NCI-H524 treated with DMSO at 0.1 percent for 48 hours (cell line): ENCODE measurements around the gene LRFN2.
A peak's percentile ranks its signal among the peaks of the same experiment; 100 is the strongest.

Source experiments
- DNase-seq: peaks from one replicate; lab custom pipeline; 2025; lab: John Stamatoyannopoulos, UW

Gene LRFN2

DNA sequence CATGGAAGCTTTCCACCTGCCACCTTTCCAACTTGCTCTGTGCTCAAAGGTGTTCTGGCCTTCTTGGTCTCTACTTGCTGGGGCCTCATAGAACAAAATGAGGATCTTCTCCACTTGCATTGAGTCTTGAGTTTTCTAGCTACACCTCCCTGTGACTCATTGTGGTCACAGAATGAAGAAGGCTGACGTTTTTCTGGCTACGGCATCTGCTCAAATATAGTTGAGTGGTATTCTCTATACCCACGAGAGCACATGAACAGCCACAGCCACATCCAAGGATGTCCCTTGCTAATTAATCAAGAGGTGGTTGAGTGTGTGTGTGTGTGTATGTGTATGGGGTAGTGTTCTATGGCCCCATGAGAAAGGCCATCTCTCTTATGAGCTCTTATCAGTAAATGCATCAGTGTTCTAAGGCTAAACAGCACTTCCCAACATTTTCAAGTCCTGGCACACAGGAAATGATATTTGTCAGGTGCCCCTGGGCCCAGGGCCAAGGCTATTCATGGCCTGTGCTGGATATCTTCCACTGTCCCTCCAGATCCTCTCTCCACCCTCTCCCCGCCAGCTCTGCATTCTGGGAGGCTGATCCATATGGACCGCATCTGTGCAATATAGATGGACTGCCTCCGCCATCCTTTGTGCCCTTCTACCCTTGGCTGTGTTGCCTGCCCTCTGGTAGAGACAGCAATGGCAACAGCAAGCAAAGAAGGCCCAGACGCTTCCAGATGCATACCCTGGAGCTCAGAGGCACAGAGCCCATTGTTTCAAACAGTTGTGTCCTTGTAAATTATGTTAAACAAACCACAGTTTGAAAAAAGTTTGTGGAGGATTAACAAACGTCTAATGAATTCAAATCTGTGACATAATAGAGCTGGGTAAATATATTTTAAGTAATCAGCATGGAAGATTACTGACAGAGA is 150.2 kb downstream of the LRFN2 start:
- DNase-seq: no peak

GRCh38 chr6:40432982-40433381 is 154.2 kb downstream of the LRFN2 start:
- DNase-seq: no peak

DNA sequence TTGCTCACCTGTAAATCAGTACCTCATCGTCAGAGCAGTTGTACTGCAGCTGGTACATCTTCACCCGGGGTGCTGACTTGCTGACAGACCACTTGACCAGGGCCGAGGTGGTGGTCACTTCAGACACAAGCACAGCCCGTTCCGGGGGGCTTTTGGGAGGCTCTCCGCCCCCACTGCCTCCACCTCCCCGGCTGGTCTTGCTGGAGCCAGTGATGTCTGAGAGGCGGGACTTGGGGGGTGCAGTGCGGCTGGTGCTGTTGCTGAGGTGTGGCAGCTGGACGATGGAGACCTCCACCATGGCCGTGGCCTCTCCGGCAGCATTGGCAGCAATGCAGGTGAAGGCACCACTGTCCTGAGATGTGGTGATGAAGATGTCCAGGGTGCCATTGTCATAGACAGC is 155.5 kb downstream of the LRFN2 start:
- no peak for DNase-seq

DNA sequence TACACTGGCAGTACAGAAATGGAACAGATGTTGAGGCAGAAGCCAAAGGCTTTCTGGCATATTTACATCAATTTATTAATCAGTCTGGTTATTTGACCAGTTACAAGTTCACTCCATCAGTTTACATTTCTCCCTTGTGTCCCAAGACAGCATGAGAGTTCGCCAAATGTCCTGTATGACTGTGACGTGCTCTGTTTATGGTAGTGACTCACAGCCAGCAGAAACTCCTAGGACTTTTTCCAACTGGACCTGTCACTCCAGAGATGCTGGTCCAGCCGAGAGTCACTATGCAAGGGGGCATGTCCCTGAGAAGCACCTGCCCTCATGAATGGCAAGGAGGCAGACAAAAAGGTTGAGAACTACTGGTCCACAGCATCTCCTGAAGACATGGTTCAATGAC is 160.0 kb downstream of the LRFN2 start:
- DNase-seq: no peak

- no peak for DNase-seq
Measured at GRCh38 chr6:40426346-40427066, 160.7 kb downstream of the LRFN2 start.

- DNase-seq: peak; percentile 46
Measured at GRCh38 chr6:40425192-40425919, 161.8 kb downstream of the LRFN2 start.

DNA sequence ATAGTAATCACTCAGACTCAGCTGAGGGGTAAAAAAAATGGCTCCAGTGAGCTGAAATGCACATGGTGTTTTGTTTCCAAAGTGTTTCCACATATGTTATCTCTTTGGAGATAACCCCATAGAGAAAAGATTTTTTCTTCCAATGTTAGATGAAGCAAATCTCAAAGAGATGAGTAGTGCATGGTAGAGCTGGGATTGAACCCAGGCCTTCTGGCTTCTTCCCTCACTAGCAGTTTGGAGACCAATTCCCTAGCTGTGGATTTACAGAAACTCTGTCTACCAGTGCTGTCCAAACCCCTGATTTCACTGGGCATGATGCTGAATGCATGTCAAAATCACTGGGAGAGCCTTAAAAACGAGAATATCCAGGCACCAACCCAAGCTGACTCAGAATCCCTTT is 165.1 kb downstream of the LRFN2 start:
- no peak for DNase-seq

- DNase-seq: no peak
Measured at GRCh38 chr6:40419946-40420728, 167.0 kb downstream of the LRFN2 start.

- DNase-seq: no peak
Measured at GRCh38 chr6:40419377-40419776, 167.8 kb downstream of the LRFN2 start.

GRCh38 chr6:40417031-40417430 is 170.1 kb downstream of the LRFN2 start:
- DNase-seq: no peak

DNA sequence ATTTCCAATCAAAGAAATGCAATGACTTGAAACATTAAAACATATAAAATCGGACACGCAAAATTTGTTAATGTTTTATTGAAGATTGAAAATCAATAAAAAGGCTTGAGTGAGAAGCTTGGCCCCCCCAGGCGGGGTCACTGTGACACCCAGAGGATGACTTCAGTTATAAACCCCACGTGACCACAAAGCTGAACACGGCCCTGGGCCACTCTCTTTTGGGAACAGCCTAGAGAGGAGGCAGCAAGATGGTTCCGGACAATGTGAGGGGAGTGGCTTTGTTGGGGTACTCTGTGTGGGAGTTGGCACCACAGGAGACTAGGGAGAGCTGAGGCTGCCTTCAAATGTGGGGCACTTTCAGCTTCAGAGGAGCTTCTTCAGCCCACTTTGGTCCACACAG is 172.5 kb downstream of the LRFN2 start:
- no peak for DNase-seq

DNA sequence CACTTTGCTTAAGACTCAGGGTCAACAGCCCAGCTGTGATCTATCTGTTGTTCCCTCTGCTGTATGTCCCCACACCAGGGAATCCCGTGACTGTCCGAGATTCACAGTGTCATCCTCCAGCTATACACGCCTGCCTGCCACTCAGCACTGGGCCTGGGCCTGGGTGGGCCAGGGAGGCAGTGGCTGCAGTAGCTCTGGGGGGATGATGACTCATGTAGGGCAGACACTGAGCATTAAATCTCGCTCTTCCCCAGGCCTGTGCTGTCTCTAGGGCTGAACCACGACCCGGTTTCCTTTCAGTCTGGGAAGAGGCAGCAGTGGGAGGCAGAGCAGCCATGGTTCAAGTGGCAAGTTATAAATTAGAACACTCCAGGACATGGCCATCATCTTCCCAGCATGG is 173.9 kb downstream of the LRFN2 start:
- no peak for DNase-seq

DNA sequence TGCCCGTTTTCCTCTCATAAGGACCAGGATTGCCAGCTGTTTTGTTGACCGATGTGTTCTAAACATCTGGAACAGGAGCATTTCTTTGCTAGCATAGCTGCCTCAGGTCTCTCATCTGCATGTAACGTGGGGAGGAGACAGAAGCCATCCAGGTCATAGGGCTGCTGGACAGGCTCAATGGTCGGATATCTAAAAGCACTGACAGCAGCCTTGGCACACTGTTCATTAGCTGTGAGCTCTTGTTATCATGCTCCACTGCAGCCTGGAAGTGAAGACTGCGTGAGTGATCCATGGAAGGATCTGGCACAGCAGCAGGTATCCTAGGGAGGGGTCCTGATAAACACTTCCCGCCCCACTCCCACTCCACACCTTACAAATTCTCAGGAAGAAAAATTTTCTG is 175.3 kb downstream of the LRFN2 start:
- no peak for DNase-seq

- DNase-seq: peak; percentile 57
Measured at GRCh38 chr6:40410821-40411220, 176.3 kb downstream of the LRFN2 start.

GRCh38 chr6:40409716-40410397 is 177.3 kb downstream of the LRFN2 start:
- DNase-seq: no peak

DNA sequence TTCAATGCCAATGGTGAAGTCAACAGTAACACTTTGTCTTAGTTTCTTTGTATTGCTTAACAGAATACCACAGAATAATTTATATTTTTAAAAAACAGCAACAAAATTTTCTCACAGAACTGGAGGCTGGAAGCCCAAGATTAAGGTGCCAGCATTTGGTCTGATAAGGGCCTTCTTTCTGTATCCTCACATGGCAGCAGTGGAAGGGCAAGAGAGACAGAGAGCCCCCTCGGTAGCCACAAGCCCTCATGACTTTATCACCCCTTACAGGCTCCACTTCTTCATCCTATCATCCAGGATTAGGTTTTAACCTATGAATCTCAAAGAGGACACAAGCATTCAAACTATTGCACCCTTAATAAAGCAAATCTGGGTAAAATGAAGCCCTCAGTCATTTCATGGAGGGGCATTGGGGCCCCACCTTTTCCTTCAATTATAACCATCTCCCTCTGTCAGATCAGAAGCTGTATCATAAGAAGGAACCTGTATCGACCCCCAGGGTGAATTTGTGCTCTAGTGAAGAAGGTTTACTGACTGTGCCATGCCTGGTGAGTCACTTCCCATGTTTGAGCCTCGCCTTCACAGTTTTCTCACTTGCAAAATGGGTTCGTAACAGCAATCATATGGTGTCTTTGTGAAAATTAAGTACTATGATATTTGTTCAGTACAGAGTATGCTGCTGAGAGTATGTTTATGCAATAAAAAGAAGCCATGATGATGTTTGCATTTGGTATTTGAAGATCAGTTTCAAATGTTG is 178.2 kb downstream of the LRFN2 start:
- DNase-seq: no peak

- no peak for DNase-seq
Measured at GRCh38 chr6:40407239-40407638, 179.9 kb downstream of the LRFN2 start.

DNA sequence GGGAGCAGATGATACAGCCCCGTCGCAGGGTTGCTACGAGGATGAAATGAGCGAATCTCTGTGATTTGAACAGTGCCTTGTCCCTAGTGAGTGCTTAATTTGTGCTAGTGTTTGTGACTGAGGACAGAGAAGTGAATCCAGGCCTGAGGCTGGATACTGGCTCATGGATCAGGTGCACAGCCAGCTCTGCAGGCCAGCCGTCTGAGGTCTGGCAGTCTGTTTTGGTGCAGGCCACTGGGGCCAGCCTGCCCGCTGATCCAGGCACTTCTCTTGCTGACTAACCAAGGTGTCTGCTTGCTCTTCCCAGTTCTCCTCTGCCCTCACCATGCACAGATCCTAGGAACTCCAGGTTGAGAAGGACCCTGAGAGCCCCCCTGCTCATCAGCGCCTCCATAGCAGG is 181.0 kb downstream of the LRFN2 start:
- no peak for DNase-seq

DNA sequence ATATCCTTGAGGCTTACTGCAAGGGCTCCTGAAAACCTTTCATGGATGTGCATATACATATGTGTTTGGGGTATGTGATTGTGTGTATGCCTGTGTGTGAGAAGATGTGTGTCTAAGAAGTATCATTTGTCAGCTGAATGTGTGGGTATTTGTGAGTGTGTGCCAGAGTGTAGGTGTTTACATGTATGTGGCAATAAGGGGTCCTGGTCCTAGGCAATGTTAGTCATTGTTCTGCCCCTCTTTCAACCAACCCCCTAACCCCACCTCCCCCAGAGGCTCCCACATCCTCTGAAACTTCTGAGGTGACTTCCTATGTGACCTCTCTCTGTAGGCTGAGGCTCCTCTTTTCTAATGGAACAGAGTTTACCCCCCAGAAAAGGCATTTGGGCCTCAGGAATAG is 186.4 kb downstream of the LRFN2 start:
- no peak for DNase-seq

GRCh38 chr6:40399888-40400457 is 187.2 kb downstream of the LRFN2 start:
- DNase-seq: no peak
